OCI-LY7 (cell line): Measurements from ENCODE around the gene C3orf20. TPM values are rescaled to one million over a fixed set of nuclear protein-coding genes. Genes with fewer than 3 reads are reported as not detected.

Experiments
- BruUV-seq: library from RNA; stranded (reverse); fragments of 400-500 nt; replicated peaks from 2 replicates; lab custom pipeline; 2021; lab: Mats Ljungman, UMichigan
- CTCF ChIA-PET: fragments of 300-600 bp; sonication (Branson Sonifier 250); formaldehyde crosslinking; loops from one replicate; lab custom pipeline; 2022; ENCODE audit warnings: antibody characterized with exemption; ENCODE audit not compliant: unreplicated experiment; lab: Charles Lee
- POLR2A ChIA-PET: fragments of 300-600 bp; sonication (Branson Sonifier 250); formaldehyde crosslinking; loops from one replicate; lab custom pipeline; 2022; ENCODE audit warnings: antibody characterized with exemption; lab: Charles Lee
- DNase-seq: peaks from one replicate; pipeline ENCODE4 v3.0.0-alpha.2; 2015; ENCODE audit warnings: low spot score
- H2AFZ ChIP-seq: fragments of 200-600 bp; sonication (generic), shearing (Covaris generic); 2 replicates; pipeline ENCODE4 v1.6.1; 2014; ENCODE audit warnings: mild to moderate bottlenecking, antibody characterized with exemption, low read length, moderate library complexity
- H3K27ac ChIP-seq: fragments of 200-600 bp; sonication (generic); 2 replicates; pipeline ENCODE4 v1.5.1; 2014; ENCODE audit warnings: mixed run types, low read depth, mild to moderate bottlenecking, moderate library complexity, low read length, inconsistent platforms; ENCODE audit not compliant: poor library complexity, severe bottlenecking
- H3K36me3 ChIP-seq: fragments of 200-600 bp; sonication (generic); 2 replicates; pipeline ENCODE4 v1.6.1; 2014; ENCODE audit warnings: mild to moderate bottlenecking, antibody characterized with exemption, low read length, moderate library complexity, mixed read lengths; ENCODE audit not compliant: insufficient read depth
- H3K4me1 ChIP-seq: fragments of 200-600 bp; sonication (generic); 2 replicates; pipeline ENCODE4 v1.5.1; 2014; ENCODE audit warnings: mild to moderate bottlenecking, low read length; ENCODE audit not compliant: insufficient read depth, poor library complexity, severe bottlenecking
- H3K4me2 ChIP-seq: fragments of 200-600 bp; sonication (generic); 2 replicates; pipeline ENCODE4 v1.6.1; 2014; ENCODE audit warnings: mild to moderate bottlenecking, low read length
- H3K4me3 ChIP-seq: fragments of 200-600 bp; sonication (generic); 2 replicates; pipeline ENCODE4 v1.5.1; 2014; ENCODE audit warnings: mild to moderate bottlenecking, low read depth, low read length; ENCODE audit not compliant: poor library complexity, severe bottlenecking
- H3K79me2 ChIP-seq: fragments of 200-600 bp; sonication (generic); 2 replicates; pipeline ENCODE4 v1.6.1; 2016; ENCODE audit warnings: low read depth, mild to moderate bottlenecking, low read length, moderate library complexity, mixed read lengths; ENCODE audit not compliant: insufficient read depth
- H3K9me2 ChIP-seq: fragments of 200-600 bp; sonication (generic); 2 replicates; pipeline ENCODE4 v1.6.1; 2016; ENCODE audit warnings: mild to moderate bottlenecking, low read length, mixed read lengths; ENCODE audit not compliant: insufficient read depth
- H3K9me3 ChIP-seq: fragments of 200-600 bp; sonication (generic); 2 replicates; pipeline ENCODE4 v1.6.1; 2014; ENCODE audit warnings: mild to moderate bottlenecking, mixed run types, low read length, mixed read lengths
- H4K20me1 ChIP-seq: fragments of 200-600 bp; sonication (generic); 2 replicates; pipeline ENCODE4 v1.6.1; 2014; ENCODE audit warnings: mild to moderate bottlenecking, antibody characterized with exemption, low read length, moderate library complexity, mixed read lengths; ENCODE audit not compliant: insufficient read depth
- EZH2phosphoT487 ChIP-seq: fragments of 200-600 bp; sonication (generic); IDR thresholded peaks from 2 replicates; pipeline ENCODE4 v1.6.1; 2018; ENCODE audit warnings: low read depth, borderline replicate concordance, mild to moderate bottlenecking, mixed run types, antibody characterized with exemption, low read length, moderate library complexity, mixed read lengths
- intact Hi-C: fragments of 100-400 bp; cut with micrococcal nuclease; formaldehyde crosslinking; loops from one replicate; pipeline ENCODE4 v1.10.0; 2022; ENCODE audit not compliant: unreplicated experiment
- total RNA-seq, 2 experiments: library from RNA; depleted of rRNA in 1 of 2; stranded (reverse); fragments of >200 nt in 1 of 2; shearing (Covaris generic) in 1 of 2; gene quantifications; 2 replicates each; pipeline ENCODE4 v1.2.3, GENCODE V29; 2014 to 2022
- TF ChIP-seq, protein P1 (sequence below): fragments of 200-600 bp; sonication (generic); conservative IDR thresholded peaks from 2 replicates; pipeline ENCODE4 v1.5.1; 2014; ENCODE audit warnings: mild to moderate bottlenecking, antibody characterized with exemption, low read length, moderate library complexity, mixed read lengths

C3orf20 gene
- total RNA-seq, 2 experiments from 2014 or later = 2.2 to 2.7 TPM

DNA sequence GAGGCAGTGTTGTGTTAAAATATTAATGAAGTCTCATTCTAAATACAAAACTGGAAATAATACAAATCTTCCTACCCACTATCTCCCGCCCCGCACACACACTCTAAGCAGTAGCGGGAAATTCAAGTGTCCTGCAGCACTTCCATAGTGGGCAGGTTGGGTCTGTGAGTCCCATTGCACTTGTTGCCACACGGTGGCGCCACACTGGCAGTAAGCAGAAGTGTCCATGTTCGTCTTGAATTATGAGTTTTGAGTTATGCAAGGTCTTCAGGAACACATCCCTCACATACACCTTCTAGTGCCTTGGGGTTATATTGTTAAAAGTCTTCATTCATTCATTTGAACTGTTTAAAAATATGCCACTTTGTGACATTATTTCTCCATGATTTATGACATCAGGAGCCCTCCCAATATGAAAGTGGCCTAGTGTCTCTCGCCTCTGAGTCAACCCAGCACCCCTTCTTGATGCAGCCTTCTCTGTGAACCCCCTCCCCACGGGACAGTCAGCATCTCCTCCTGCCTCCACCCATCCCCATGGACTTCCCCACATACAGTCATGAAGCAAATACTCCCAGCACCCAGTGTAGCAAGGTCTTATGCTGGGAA lies 41.0 kb upstream of the C3orf20 start:
- Histone ChIP-seq H3K79me2 (no peaks in the 10 kb centered on the region), H3K9me2 (no peaks in the 10 kb centered on the region), H3K36me3 (no peaks in the 10 kb centered on the region), H3K27ac (no peak overlapping the region), H3K4me1 (no peaks in the 10 kb centered on the region), H2AFZ (no peak overlapping the region), H3K4me3 (no peak overlapping the region), H3K4me2 (no peak overlapping the region), H3K9me3 (no peaks in the 10 kb centered on the region), H4K20me1 (no peaks in the 10 kb centered on the region)
- peak; percentile 77 for DNase-seq
- no TSS peak for BruUV-seq
- ChIA-PET CTCF (no interaction called here), POLR2A (no interaction called here)
- TF ChIP-seq, protein P1, sequence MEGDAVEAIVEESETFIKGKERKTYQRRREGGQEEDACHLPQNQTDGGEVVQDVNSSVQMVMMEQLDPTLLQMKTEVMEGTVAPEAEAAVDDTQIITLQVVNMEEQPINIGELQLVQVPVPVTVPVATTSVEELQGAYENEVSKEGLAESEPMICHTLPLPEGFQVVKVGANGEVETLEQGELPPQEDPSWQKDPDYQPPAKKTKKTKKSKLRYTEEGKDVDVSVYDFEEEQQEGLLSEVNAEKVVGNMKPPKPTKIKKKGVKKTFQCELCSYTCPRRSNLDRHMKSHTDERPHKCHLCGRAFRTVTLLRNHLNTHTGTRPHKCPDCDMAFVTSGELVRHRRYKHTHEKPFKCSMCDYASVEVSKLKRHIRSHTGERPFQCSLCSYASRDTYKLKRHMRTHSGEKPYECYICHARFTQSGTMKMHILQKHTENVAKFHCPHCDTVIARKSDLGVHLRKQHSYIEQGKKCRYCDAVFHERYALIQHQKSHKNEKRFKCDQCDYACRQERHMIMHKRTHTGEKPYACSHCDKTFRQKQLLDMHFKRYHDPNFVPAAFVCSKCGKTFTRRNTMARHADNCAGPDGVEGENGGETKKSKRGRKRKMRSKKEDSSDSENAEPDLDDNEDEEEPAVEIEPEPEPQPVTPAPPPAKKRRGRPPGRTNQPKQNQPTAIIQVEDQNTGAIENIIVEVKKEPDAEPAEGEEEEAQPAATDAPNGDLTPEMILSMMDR = peak; percentile 96
- TF ChIP-seq EZH2phosphoT487 = no peak
- intact Hi-C loops = loop anchor here (1.0 kb wide), 2 partner anchors 147 to 287 kb away; no protein-coding TSS in a partner anchor

- H3K9me2 ChIP-seq = no peaks in the 10 kb centered on the region
- no peak overlapping the region for H2AFZ ChIP-seq
- no peaks in the 10 kb centered on the region for H3K36me3 ChIP-seq
- no TSS peak for BruUV-seq
- intact Hi-C loops = loop anchor here (1.0 kb wide), 2 partner anchors 146 to 286 kb away; no protein-coding TSS in a partner anchor
- no peak for DNase-seq
- no peaks in the 10 kb centered on the region for H3K4me1 ChIP-seq
- ChIA-PET POLR2A (interaction anchor here (0.6 kb wide), 1 partner anchor 39 kb away, joined by 3 read pairs; no protein-coding TSS in a partner anchor), CTCF (no interaction called here)
- no peak overlapping the region for H3K27ac ChIP-seq
- no peak overlapping the region for H3K4me3 ChIP-seq
- TF ChIP-seq, protein P1 = no peak
- no peak for TF ChIP-seq EZH2phosphoT487
- H3K4me2 ChIP-seq = no peak overlapping the region
- H3K79me2 ChIP-seq = no peaks in the 10 kb centered on the region
- no peaks in the 10 kb centered on the region for H4K20me1 ChIP-seq
- no peaks in the 10 kb centered on the region for H3K9me3 ChIP-seq
Observed at GRCh38 chr3:14634763-14635400, 40.1 kb upstream of the C3orf20 start.
